ENCODE measurements around the gene NDE1. TPM values are rescaled to one million over a fixed set of nuclear protein-coding genes. Genes with fewer than 3 reads are reported as not detected.
"Not testable (repeated sequence)": the region's sequence is repeated elsewhere in the genome, so short reads cannot be mapped to it uniquely, and the experiment has no call there.

Gene NDE1
- total RNA-seq, 2 donors from 2014 or later: 34.3 to 39.3 TPM

GRCh38 chr16:15658556-15658955 lies 8.5 kb downstream of the NDE1 start:
- H3K4me3 ChIP-seq: no peak overlapping the region
- no peak overlapping the region for H3K27ac ChIP-seq
- no peaks in the 10 kb centered on the region for H3K9me3 ChIP-seq
- H3K36me3 ChIP-seq: no peaks in the 10 kb centered on the region
- no peak for TF ChIP-seq POLR2AphosphoS5 (IDR thresholded peaks at IDR 0.05)
- TF ChIP-seq POLR2A (IDR thresholded peaks at IDR 0.05): no peak
- TF ChIP-seq CTCF (IDR thresholded peaks at IDR 0.05): no peak
- no peaks in the 10 kb centered on the region for H3K27me3 ChIP-seq (replicated peaks; ENCODE audit: insufficient read depth)
- DNase-seq (ENCODE audit: low spot score): no peak
- intact Hi-C loops (cut with DNase I): no loop called here
- 92% methylated on average over 5 of the region's 5 CpGs for WGBS
- no peaks in the 10 kb centered on the region for H3K4me1 ChIP-seq (replicated peaks)

GRCh38 chr16:15660203-15660601 lies 10.2 kb downstream of the NDE1 start:
- Histone ChIP-seq H3K4me1 (replicated peaks) (no peaks in the 10 kb centered on the region), H3K27me3 (replicated peaks; ENCODE audit: insufficient read depth) (no peaks in the 10 kb centered on the region), H3K9me3 (no peaks in the 10 kb centered on the region), H3K4me3 (no peak overlapping the region), H3K27ac (no peak overlapping the region), H3K36me3 (no peaks in the 10 kb centered on the region)
- no peak for TF ChIP-seq CTCF (IDR thresholded peaks at IDR 0.05)
- no peak for TF ChIP-seq POLR2AphosphoS5 (IDR thresholded peaks at IDR 0.05)
- no peak for TF ChIP-seq POLR2A (IDR thresholded peaks at IDR 0.05)
- 83% methylated on average over 5 of the region's 5 CpGs for WGBS
- no peak for DNase-seq (ENCODE audit: low spot score)
- intact Hi-C loops (cut with DNase I): no loop called here

- no peaks in the 10 kb centered on the region for H3K36me3 ChIP-seq
- H3K4me1 ChIP-seq (replicated peaks): no peaks in the 10 kb centered on the region
- no peaks in the 10 kb centered on the region for H3K9me3 ChIP-seq
- H3K27ac ChIP-seq: no peak overlapping the region
- no peak for DNase-seq (ENCODE audit: low spot score)
- no peak overlapping the region for H3K4me3 ChIP-seq
- no peak for TF ChIP-seq POLR2AphosphoS5 (IDR thresholded peaks at IDR 0.05)
- TF ChIP-seq CTCF (IDR thresholded peaks at IDR 0.05): no peak
- TF ChIP-seq POLR2A (IDR thresholded peaks at IDR 0.05): no peak
- intact Hi-C loops (cut with DNase I): no loop called here
- H3K27me3 ChIP-seq (replicated peaks; ENCODE audit: insufficient read depth): no peaks in the 10 kb centered on the region
Measured at GRCh38 chr16:15665107-15665506, 15.1 kb downstream of the NDE1 start.

GRCh38 chr16:15667091-15667742 lies 17.2 kb downstream of the NDE1 start:
- H3K36me3 ChIP-seq: no peaks in the 10 kb centered on the region
- peaks cover 2% of the 10 kb centered on the region for H3K4me1 ChIP-seq (replicated peaks)
- H3K27me3 ChIP-seq (replicated peaks; ENCODE audit: insufficient read depth): no peaks in the 10 kb centered on the region
- H3K4me3 ChIP-seq: no peak overlapping the region
- TF ChIP-seq CTCF (IDR thresholded peaks at IDR 0.05) (no peak), POLR2AphosphoS5 (IDR thresholded peaks at IDR 0.05) (no peak), POLR2A (IDR thresholded peaks at IDR 0.05) (no peak)
- no peaks in the 10 kb centered on the region for H3K9me3 ChIP-seq
- H3K27ac ChIP-seq: no peak overlapping the region
- intact Hi-C loops (cut with DNase I): no loop called here
- WGBS: 94% methylated on average over 18 of the region's 18 CpGs
- DNase-seq (ENCODE audit: low spot score): no peak

- no peak overlapping the region for H3K4me3 ChIP-seq
- intact Hi-C loops (cut with DNase I): loop anchor here (2.0 kb wide), 1 partner anchor 21 kb away; the partner anchor contains the start of gene NDE1
- no peaks in the 10 kb centered on the region for H3K36me3 ChIP-seq
- TF ChIP-seq CTCF (IDR thresholded peaks at IDR 0.05) (no peak), POLR2AphosphoS5 (IDR thresholded peaks at IDR 0.05) (no peak), POLR2A (IDR thresholded peaks at IDR 0.05) (no peak)
- H3K27me3 ChIP-seq (replicated peaks; ENCODE audit: insufficient read depth): no peaks in the 10 kb centered on the region
- H3K27ac ChIP-seq: peak overlapping the region; percentile 86 to 91
- peaks cover 5% of the 10 kb centered on the region for H3K4me1 ChIP-seq (replicated peaks)
- WGBS: 87% methylated on average over 8 of the region's 8 CpGs
- DNase-seq (ENCODE audit: low spot score): no peak
- H3K9me3 ChIP-seq: no peaks in the 10 kb centered on the region
Measured at GRCh38 chr16:15671530-15672117, 21.6 kb downstream of the NDE1 start.

- intact Hi-C loops (cut with DNase I): loop anchor here (2.0 kb wide), 1 partner anchor 21 kb away; the partner anchor contains the start of gene NDE1
- H3K27me3 ChIP-seq (replicated peaks; ENCODE audit: insufficient read depth); H3K9me3 ChIP-seq; H3K4me3 ChIP-seq; H3K36me3 ChIP-seq; H3K4me1 ChIP-seq (replicated peaks): not testable (repeated sequence)
- peak overlapping the region; percentile 86 to 91 for H3K27ac ChIP-seq
- peak; percentile 11 for DNase-seq (ENCODE audit: low spot score)
- WGBS: 82% methylated on average over 10 of the region's 10 CpGs
Measured at GRCh38 chr16:15672127-15672513, 22.1 kb downstream of the NDE1 start.

Data from prostate gland (tissue), 2 donors.